ENCODE data around the gene LDB3.
"Not testable (repeated sequence)": the region's sequence is repeated elsewhere in the genome, so short reads cannot be mapped to it uniquely, and the experiment has no call there.

The LDB3 gene

DNA sequence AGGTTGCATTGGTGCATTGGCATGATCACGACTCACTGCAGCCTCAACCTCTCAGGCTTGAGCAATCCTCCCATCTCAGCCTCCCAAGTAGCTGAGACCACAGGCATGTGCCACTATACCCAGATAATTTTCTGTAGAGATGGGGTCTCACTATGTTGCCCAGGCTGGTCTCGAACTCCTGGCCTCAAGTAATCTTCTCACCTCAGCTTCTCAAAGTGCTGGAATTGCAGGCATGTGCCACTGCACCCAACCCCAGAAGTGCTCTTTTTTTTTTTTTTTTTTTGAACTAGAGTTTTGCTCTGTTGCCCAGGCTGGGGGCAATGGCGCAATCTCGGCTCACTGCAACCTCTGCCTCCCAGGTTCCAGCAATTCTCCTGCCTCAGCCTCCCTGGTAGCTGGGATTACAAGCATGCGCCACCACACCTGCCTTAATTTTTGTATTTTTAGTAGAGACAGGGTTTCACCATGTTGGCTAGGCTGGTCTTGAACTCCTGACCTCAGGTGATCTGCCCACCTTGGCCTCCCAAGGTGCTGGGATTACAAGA lies 22.6 kb upstream of the LDB3 start:
- H3K27me3 ChIP-seq (ENCODE audit: control insufficient read depth, insufficient read depth, low read length); H3K4me3 ChIP-seq (ENCODE audit: low read length); H3K36me3 ChIP-seq (ENCODE audit: control insufficient read depth, insufficient read depth, low read length); H3K9ac ChIP-seq (ENCODE audit: low read length); H3K9me3 ChIP-seq (ENCODE audit: control insufficient read depth, low read length): not testable (repeated sequence)
- H3K4me1 ChIP-seq (ENCODE audit: control insufficient read depth, insufficient read depth, low read length), result peaks cover 16% of the 10 kb centered on the region

DNA sequence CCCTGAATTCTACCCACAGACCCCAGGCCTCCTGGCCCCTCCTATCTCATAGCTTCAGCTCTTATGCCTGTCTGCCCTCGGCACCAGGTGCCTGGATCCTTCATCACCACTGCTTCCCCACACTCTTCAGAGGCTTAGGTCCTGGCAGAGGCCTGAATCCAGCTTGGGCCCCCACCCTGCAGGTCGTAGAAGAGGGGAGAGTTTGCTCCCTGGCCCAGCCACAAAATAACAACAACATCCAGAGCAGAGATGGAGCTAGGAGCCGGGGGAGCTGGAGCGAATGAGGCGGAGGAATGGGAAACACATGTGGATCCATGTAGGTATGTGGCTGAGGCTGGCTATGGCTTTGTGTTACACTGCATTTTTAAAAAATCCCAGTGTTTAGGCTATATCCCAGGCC lies 21.8 kb upstream of the LDB3 start:
- peaks cover 4% of the 10 kb centered on the region for H3K27me3 ChIP-seq (ENCODE audit: control insufficient read depth, insufficient read depth, low read length)
- no peak overlapping the region for H3K4me3 ChIP-seq (ENCODE audit: low read length)
- H3K9me3 ChIP-seq (ENCODE audit: control insufficient read depth, low read length), result no peaks in the 10 kb centered on the region
- no peak overlapping the region for H3K9ac ChIP-seq (ENCODE audit: low read length)
- H3K4me1 ChIP-seq (ENCODE audit: control insufficient read depth, insufficient read depth, low read length), result peaks cover 21% of the 10 kb centered on the region
- no peaks in the 10 kb centered on the region for H3K36me3 ChIP-seq (ENCODE audit: control insufficient read depth, insufficient read depth, low read length)

- Histone ChIP-seq H3K4me1 (ENCODE audit: control insufficient read depth, insufficient read depth, low read length) (peaks cover 21% of the 10 kb centered on the region), H3K9me3 (ENCODE audit: control insufficient read depth, low read length) (no peaks in the 10 kb centered on the region), H3K36me3 (ENCODE audit: control insufficient read depth, insufficient read depth, low read length) (no peaks in the 10 kb centered on the region), H3K4me3 (ENCODE audit: low read length) (no peak overlapping the region), H3K9ac (ENCODE audit: low read length) (no peak overlapping the region), H3K27me3 (ENCODE audit: control insufficient read depth, insufficient read depth, low read length) (peaks cover 4% of the 10 kb centered on the region)
These were observed 21.4 kb upstream of the LDB3 start for GRCh38 chr10:86646933-86647332.

- no peak overlapping the region for H3K9ac ChIP-seq (ENCODE audit: low read length)
- H3K9me3 ChIP-seq (ENCODE audit: control insufficient read depth, low read length), result no peaks in the 10 kb centered on the region
- no peak overlapping the region for H3K4me3 ChIP-seq (ENCODE audit: low read length)
- no peaks in the 10 kb centered on the region for H3K36me3 ChIP-seq (ENCODE audit: control insufficient read depth, insufficient read depth, low read length)
- H3K27me3 ChIP-seq (ENCODE audit: control insufficient read depth, insufficient read depth, low read length), result peaks cover 10% of the 10 kb centered on the region
- peaks cover 21% of the 10 kb centered on the region for H3K4me1 ChIP-seq (ENCODE audit: control insufficient read depth, insufficient read depth, low read length)
These were observed 20.3 kb upstream of the LDB3 start for GRCh38 chr10:86647773-86648703.

DNA sequence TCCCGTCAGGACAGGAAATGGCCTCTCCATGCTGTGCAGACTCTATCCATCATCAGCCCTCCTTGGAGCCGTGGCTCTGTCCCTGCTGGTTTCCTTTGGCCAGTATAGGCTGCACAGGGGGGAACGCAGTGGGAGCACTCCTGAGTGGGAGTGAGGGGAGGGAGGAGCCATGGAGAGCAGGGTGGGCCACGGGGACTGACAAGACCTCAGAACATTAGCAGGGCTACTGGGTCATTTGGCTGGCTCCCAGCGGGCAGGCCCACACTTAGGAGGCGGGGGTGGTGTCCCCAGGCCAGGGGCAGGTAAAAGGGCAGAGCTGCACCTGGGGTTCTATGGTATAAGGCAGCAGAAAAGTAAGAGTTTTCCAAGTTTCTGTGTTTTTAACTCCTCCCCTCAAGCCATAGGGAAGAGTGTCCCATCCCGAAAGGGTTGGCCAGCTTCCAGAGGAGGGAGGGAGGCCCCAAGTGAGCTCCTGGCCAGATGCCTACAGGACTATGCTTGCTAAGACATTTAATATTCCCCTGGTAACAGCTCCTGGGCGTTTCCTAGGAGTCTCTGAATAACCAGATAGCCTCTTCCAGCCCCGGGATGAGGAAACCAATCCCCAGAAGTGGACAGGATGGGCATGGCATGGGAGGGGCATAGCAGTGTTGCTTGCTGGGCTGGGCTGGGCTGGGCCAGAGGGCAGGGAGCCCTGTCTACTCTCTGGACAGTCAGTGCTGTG lies 19.4 kb upstream of the LDB3 start:
- H3K9me3 ChIP-seq (ENCODE audit: control insufficient read depth, low read length), result no peaks in the 10 kb centered on the region
- H3K36me3 ChIP-seq (ENCODE audit: control insufficient read depth, insufficient read depth, low read length), result no peaks in the 10 kb centered on the region
- peaks cover 10% of the 10 kb centered on the region for H3K27me3 ChIP-seq (ENCODE audit: control insufficient read depth, insufficient read depth, low read length)
- H3K9ac ChIP-seq (ENCODE audit: low read length), result no peak overlapping the region
- H3K4me3 ChIP-seq (ENCODE audit: low read length), result no peak overlapping the region
- peaks cover 21% of the 10 kb centered on the region for H3K4me1 ChIP-seq (ENCODE audit: control insufficient read depth, insufficient read depth, low read length)

DNA sequence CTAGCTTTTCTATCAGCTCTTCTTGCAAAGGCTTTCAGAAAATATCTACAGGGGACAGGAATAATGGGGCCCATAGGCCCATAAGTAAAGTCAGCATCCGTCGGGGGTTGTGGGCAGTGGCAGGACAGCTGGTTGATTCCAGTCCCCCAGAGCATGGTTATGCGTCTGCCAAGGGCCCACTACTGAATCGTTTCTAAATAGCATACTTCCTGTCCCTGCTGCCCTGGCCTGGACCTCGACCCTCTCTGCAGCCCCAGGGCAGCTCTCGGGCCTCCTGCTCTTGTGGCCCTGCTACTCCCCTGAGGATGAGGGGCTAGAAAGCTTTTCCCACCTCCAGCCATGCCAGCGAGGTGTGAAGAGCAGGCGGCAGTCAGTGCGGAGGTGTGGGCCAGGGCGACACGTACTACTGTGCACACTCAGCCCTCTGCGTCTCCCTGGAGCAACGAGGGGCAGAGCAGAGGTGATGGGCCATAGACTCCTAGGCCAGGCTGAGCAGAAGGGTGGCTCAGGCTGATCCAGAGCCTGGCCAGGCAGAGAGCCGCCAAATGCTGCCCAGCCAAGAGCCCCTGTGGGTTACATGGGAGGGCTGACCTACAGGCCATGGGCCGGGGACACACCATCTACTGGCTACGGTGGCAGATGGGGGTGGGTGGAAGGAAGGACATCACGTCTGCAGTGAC lies 18.7 kb upstream of the LDB3 start:
- Histone ChIP-seq H3K4me1 (ENCODE audit: control insufficient read depth, insufficient read depth, low read length) (peaks cover 21% of the 10 kb centered on the region), H3K36me3 (ENCODE audit: control insufficient read depth, insufficient read depth, low read length) (no peaks in the 10 kb centered on the region), H3K27me3 (ENCODE audit: control insufficient read depth, insufficient read depth, low read length) (peaks cover 10% of the 10 kb centered on the region), H3K4me3 (ENCODE audit: low read length) (no peak overlapping the region), H3K9ac (ENCODE audit: low read length) (no peak overlapping the region), H3K9me3 (ENCODE audit: control insufficient read depth, low read length) (no peaks in the 10 kb centered on the region)

- no peak overlapping the region for H3K9ac ChIP-seq (ENCODE audit: low read length)
- H3K4me3 ChIP-seq (ENCODE audit: low read length), result no peak overlapping the region
- H3K27me3 ChIP-seq (ENCODE audit: control insufficient read depth, insufficient read depth, low read length), result peaks cover 10% of the 10 kb centered on the region
- H3K4me1 ChIP-seq (ENCODE audit: control insufficient read depth, insufficient read depth, low read length), result peaks cover 21% of the 10 kb centered on the region
- H3K36me3 ChIP-seq (ENCODE audit: control insufficient read depth, insufficient read depth, low read length), result no peaks in the 10 kb centered on the region
- no peaks in the 10 kb centered on the region for H3K9me3 ChIP-seq (ENCODE audit: control insufficient read depth, low read length)
These were observed 18.2 kb upstream of the LDB3 start for GRCh38 chr10:86650151-86650550.

- Histone ChIP-seq H3K36me3 (ENCODE audit: control insufficient read depth, insufficient read depth, low read length) (no peaks in the 10 kb centered on the region), H3K9ac (ENCODE audit: low read length) (no peak overlapping the region), H3K9me3 (ENCODE audit: control insufficient read depth, low read length) (no peaks in the 10 kb centered on the region), H3K27me3 (ENCODE audit: control insufficient read depth, insufficient read depth, low read length) (peaks cover 10% of the 10 kb centered on the region), H3K4me1 (ENCODE audit: control insufficient read depth, insufficient read depth, low read length) (peaks cover 21% of the 10 kb centered on the region), H3K4me3 (ENCODE audit: low read length) (no peak overlapping the region)
These were observed 17.3 kb upstream of the LDB3 start for GRCh38 chr10:86651021-86651471.

DNA sequence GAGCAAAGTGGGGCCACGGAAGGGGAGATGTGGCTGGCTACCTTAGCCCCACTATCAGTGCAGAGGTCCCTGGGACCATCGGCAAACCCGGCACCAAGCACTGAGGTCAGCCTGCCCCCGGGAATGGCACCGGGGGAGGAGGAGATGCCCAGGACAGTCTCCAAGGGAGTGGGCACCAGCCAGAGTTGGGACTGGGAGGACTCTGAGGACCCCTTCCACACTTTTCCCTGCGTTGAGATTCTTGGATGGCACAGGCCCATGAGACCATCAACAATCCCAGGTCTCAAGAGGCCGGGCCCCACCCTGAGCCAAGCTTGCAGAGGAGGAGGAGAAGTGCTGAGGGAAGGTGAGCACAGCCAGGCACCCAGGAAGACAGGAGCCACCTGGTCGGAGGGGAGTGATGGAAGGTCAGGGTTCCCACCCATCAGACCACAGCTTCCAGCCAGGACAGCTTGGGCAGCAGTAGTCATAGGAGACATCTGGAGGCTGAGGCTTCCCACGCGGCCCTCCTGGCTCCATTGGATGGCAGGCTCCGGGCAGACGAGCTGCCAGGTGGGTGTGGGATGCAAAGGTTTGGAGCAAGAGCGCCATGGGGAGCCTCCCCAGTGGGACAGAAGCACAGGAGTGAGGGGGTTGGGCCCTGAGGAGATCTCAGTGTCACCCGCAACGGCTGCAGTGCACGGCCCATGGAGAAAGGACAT lies 16.5 kb upstream of the LDB3 start:
- H3K27me3 ChIP-seq (ENCODE audit: control insufficient read depth, insufficient read depth, low read length), result peaks cover 10% of the 10 kb centered on the region
- H3K9ac ChIP-seq (ENCODE audit: low read length), result no peak overlapping the region
- no peak overlapping the region for H3K4me3 ChIP-seq (ENCODE audit: low read length)
- no peaks in the 10 kb centered on the region for H3K36me3 ChIP-seq (ENCODE audit: control insufficient read depth, insufficient read depth, low read length)
- H3K4me1 ChIP-seq (ENCODE audit: control insufficient read depth, insufficient read depth, low read length), result peaks cover 21% of the 10 kb centered on the region
- no peaks in the 10 kb centered on the region for H3K9me3 ChIP-seq (ENCODE audit: control insufficient read depth, low read length)

DNA sequence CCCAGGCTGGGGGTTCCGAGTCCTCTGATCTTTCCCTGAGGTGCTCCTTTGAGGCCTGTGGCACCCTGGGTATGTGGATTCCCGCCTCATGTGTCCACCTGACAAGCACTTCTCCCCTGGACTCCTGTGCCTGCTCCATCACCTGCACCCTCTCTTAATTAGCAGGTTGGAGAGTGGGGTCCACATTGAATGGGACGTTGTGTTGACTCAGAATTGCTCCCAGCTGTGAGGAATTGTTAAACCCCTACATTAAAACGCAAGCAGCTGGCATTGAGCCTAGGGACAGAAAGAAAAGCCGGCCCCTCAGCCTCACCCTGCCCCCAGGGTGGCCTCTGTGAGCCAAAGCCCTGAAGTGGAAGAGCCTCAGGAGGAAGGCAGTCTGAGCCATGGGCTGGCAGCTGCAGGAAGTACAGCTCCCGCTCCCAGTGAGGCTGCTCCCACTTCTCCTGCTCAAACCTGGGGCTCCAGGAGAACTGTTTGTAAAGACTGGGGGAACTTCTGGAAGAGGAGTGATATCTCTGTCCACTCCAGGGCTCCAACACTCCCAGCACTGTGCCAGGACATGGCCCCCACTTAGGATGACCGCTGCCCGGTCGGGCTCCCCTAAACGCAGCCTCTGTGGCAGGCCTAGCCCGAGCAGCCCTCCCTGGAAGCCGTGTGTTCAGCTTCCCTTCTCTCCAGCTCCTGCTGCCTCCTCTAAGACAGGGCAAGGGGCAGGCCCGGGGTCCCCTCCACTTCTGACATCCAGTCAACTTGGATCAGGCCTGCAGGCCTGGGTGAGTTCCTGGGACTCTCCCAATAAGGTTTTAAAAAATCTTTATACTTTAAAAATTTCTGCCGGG lies 15.7 kb upstream of the LDB3 start:
- H3K9ac ChIP-seq (ENCODE audit: low read length), result no peak overlapping the region
- H3K9me3 ChIP-seq (ENCODE audit: control insufficient read depth, low read length), result no peaks in the 10 kb centered on the region
- H3K36me3 ChIP-seq (ENCODE audit: control insufficient read depth, insufficient read depth, low read length), result no peaks in the 10 kb centered on the region
- peaks cover 10% of the 10 kb centered on the region for H3K27me3 ChIP-seq (ENCODE audit: control insufficient read depth, insufficient read depth, low read length)
- H3K4me3 ChIP-seq (ENCODE audit: low read length), result no peak overlapping the region
- peaks cover 21% of the 10 kb centered on the region for H3K4me1 ChIP-seq (ENCODE audit: control insufficient read depth, insufficient read depth, low read length)

DNA sequence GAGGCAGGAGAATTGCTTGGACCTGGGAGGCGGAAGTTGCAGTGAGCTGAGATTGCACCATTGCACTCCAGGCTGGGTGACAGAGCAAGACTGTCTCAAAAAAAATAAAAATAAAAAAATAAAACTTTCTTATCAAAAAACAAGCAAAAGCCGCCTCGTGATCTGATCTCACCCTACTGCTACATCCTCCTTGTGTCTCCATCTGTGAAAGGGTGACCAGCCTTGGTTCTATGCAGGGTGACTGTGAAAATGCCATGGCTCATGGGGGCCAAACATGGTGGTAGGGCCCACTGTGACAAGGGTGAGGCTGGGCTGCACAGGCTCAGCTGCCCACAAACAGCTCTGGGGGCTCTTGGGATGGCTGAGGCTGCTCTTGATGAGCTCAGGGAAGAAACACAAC lies 14.9 kb upstream of the LDB3 start:
- peaks cover 10% of the 10 kb centered on the region for H3K27me3 ChIP-seq (ENCODE audit: control insufficient read depth, insufficient read depth, low read length)
- no peaks in the 10 kb centered on the region for H3K36me3 ChIP-seq (ENCODE audit: control insufficient read depth, insufficient read depth, low read length)
- H3K9me3 ChIP-seq (ENCODE audit: control insufficient read depth, low read length), result no peaks in the 10 kb centered on the region
- H3K4me1 ChIP-seq (ENCODE audit: control insufficient read depth, insufficient read depth, low read length), result peaks cover 21% of the 10 kb centered on the region
- H3K9ac ChIP-seq (ENCODE audit: low read length), result no peak overlapping the region
- no peak overlapping the region for H3K4me3 ChIP-seq (ENCODE audit: low read length)
